ENCODE results near the gene BOC. TPM values are rescaled to one million over a fixed set of nuclear protein-coding genes. Genes with fewer than 3 reads are reported as not detected.

Gene BOC
- total and polyA plus RNA-seq, 2 experiments from 2014 or later: 2.1 to 4.1 TPM

GRCh38 chr3:113231391-113231790, 20.0 kb downstream of the BOC start (continued):
- TF ChIP-seq, protein P1, sequence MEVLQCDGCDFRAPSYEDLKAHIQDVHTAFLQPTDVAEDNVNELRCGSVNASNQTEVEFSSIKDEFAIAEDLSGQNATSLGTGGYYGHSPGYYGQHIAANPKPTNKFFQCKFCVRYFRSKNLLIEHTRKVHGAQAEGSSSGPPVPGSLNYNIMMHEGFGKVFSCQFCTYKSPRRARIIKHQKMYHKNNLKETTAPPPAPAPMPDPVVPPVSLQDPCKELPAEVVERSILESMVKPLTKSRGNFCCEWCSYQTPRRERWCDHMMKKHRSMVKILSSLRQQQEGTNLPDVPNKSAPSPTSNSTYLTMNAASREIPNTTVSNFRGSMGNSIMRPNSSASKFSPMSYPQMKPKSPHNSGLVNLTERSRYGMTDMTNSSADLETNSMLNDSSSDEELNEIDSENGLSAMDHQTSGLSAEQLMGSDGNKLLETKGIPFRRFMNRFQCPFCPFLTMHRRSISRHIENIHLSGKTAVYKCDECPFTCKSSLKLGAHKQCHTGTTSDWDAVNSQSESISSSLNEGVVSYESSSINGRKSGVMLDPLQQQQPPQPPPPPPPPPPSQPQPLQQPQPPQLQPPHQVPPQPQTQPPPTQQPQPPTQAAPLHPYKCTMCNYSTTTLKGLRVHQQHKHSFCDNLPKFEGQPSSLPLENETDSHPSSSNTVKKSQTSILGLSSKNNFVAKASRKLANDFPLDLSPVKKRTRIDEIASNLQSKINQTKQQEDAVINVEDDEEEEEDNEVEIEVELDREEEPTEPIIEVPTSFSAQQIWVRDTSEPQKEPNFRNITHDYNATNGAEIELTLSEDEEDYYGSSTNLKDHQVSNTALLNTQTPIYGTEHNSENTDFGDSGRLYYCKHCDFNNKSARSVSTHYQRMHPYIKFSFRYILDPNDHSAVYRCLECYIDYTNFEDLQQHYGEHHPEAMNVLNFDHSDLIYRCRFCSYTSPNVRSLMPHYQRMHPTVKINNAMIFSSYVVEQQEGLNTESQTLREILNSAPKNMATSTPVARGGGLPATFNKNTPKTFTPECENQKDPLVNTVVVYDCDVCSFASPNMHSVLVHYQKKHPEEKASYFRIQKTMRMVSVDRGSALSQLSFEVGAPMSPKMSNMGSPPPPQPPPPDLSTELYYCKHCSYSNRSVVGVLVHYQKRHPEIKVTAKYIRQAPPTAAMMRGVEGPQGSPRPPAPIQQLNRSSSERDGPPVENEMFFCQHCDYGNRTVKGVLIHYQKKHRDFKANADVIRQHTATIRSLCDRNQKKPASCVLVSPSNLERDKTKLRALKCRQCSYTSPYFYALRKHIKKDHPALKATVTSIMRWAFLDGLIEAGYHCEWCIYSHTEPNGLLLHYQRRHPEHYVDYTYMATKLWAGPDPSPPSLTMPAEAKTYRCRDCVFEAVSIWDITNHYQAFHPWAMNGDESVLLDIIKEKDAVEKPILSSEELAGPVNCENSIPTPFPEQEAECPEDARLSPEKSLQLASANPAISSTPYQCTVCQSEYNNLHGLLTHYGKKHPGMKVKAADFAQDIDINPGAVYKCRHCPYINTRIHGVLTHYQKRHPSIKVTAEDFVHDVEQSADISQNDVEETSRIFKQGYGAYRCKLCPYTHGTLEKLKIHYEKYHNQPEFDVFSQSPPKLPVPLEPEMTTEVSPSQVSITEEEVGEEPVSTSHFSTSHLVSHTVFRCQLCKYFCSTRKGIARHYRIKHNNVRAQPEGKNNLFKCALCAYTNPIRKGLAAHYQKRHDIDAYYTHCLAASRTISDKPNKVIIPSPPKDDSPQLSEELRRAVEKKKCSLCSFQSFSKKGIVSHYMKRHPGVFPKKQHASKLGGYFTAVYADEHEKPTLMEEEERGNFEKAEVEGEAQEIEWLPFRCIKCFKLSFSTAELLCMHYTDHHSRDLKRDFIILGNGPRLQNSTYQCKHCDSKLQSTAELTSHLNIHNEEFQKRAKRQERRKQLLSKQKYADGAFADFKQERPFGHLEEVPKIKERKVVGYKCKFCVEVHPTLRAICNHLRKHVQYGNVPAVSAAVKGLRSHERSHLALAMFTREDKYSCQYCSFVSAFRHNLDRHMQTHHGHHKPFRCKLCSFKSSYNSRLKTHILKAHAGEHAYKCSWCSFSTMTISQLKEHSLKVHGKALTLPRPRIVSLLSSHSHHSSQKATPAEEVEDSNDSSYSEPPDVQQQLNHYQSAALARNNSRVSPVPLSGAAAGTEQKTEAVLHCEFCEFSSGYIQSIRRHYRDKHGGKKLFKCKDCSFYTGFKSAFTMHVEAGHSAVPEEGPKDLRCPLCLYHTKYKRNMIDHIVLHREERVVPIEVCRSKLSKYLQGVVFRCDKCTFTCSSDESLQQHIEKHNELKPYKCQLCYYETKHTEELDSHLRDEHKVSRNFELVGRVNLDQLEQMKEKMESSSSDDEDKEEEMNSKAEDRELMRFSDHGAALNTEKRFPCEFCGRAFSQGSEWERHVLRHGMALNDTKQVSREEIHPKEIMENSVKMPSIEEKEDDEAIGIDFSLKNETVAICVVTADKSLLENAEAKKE (CRISPR knock-in tag; IDR thresholded peaks at IDR 0.05): no peak
- TF ChIP-seq REST (IDR thresholded peaks at IDR 0.05; ENCODE audit: unreplicated experiment) (no peak), ZNF114 (CRISPR knock-in tag; IDR thresholded peaks at IDR 0.05) (no peak)
- TF ChIP-seq, protein P2, sequence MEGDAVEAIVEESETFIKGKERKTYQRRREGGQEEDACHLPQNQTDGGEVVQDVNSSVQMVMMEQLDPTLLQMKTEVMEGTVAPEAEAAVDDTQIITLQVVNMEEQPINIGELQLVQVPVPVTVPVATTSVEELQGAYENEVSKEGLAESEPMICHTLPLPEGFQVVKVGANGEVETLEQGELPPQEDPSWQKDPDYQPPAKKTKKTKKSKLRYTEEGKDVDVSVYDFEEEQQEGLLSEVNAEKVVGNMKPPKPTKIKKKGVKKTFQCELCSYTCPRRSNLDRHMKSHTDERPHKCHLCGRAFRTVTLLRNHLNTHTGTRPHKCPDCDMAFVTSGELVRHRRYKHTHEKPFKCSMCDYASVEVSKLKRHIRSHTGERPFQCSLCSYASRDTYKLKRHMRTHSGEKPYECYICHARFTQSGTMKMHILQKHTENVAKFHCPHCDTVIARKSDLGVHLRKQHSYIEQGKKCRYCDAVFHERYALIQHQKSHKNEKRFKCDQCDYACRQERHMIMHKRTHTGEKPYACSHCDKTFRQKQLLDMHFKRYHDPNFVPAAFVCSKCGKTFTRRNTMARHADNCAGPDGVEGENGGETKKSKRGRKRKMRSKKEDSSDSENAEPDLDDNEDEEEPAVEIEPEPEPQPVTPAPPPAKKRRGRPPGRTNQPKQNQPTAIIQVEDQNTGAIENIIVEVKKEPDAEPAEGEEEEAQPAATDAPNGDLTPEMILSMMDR (conservative IDR thresholded peaks at IDR 0.05; ENCODE audit: low read depth in 2 of 2): no peak
